ENCODE measurements around the gene HPCAL4. TPM values are rescaled to one million over a fixed set of nuclear protein-coding genes. Genes with fewer than 3 reads are reported as not detected.

HPCAL4 gene
- polyA plus RNA-seq: 2.5 TPM
- long read RNA-seq, donor 1: 0 reads
- long read RNA-seq, donor 2, full-length matches to known transcripts: 1 of 1 reads
- long read RNA-seq, donor 2, partial matches to known transcripts: 0 of 1 reads
- long read RNA-seq, donor 2, other reads (novel, unspliced or antisense): 0 of 1 reads
- long read RNA-seq, donor 3: 0 reads
- long read RNA-seq, donor 4: 0 reads
- long read RNA-seq, donor 5, full-length matches to known transcripts: 1 of 1 reads
- long read RNA-seq, donor 5, partial matches to known transcripts: 0 of 1 reads
- long read RNA-seq, donor 5, other reads (novel, unspliced or antisense): 0 of 1 reads
- long read RNA-seq, donor 6, full-length matches to known transcripts: 1 of 1 reads
- long read RNA-seq, donor 6, partial matches to known transcripts: 0 of 1 reads
- long read RNA-seq, donor 6, other reads (novel, unspliced or antisense): 0 of 1 reads
- long read RNA-seq, donor 7, full-length matches to known transcripts: 1 of 1 reads
- long read RNA-seq, donor 7, partial matches to known transcripts: 0 of 1 reads
- long read RNA-seq, donor 7, other reads (novel, unspliced or antisense): 0 of 1 reads
- long read RNA-seq, donor 8, full-length matches to known transcripts: 1 of 1 reads
- long read RNA-seq, donor 8, partial matches to known transcripts: 0 of 1 reads
- long read RNA-seq, donor 8, other reads (novel, unspliced or antisense): 0 of 1 reads
- long read RNA-seq, donor 9, full-length matches to known transcripts: 1 of 1 reads
- long read RNA-seq, donor 9, partial matches to known transcripts: 0 of 1 reads
- long read RNA-seq, donor 9, other reads (novel, unspliced or antisense): 0 of 1 reads
- long read RNA-seq, donor 10: 0 reads
- long read RNA-seq, donor 11: 0 reads

DNA sequence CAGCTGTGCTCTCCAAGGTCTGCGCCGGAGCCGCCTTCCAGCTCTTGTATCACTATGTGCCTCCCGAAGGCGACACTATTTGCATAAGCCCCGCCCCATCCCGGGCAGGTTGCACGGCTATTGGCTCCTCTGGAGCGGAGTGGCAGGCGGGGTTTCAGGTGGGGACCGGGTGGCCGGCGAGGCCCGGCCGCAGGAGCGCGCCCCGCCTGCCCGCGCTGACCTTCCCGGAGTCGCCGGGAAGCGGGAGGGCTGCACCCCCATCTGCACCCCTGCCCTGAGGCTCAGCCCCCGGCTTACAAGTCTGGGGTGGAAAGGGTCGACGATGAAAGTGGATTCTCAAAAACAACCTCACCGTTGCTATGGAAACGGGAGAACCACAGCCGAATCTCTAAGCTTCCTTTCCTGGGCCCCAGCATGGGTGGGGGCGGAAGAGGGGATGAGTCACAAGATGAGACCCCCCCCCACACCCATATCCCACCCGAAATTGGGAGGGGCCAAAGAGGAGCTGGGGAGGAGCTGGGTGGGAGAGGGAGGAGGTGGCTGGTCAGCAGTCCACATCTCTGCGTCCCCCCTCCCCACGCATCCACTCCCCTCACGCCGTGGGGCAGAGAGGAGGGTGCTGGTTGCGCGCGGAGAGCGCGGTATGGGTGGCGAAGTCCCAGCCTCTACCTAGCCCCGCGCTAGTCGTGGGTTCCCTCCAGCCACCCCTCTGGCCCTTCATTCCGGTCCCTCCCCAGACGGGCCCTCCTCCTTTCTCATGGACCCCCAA, at the start of gene HPCAL4:
Gene HPCAL4 (minus strand): TSS at position 51 of the 769 bp plus-strand sequence. CDS start 6,830 bp downstream, outside the sequence.
- WGBS (ENCODE audit: insufficient coverage, low lambda C conversion rate): no CpG with 5 or more reads among the region's 47 CpGs
- H3K4me1 ChIP-seq (ENCODE audit: control insufficient read depth, insufficient read depth, low read length): peaks cover 12% of the 10 kb centered on the region
- H3K27me3 ChIP-seq (ENCODE audit: control insufficient read depth, insufficient read depth, low read length): peaks cover 89% of the 10 kb centered on the region
- H3K36me3 ChIP-seq (ENCODE audit: control insufficient read depth, insufficient read depth, low read length): no peaks in the 10 kb centered on the region
- H3K9me3 ChIP-seq (ENCODE audit: control insufficient read depth, low read depth, low read length): peaks cover 8% of the 10 kb centered on the region
- H3K4me3 ChIP-seq (ENCODE audit: low read length): peak within 1 kb of the TSS; percentile 33
- DNase-seq: peak; percentile 75 to 83
- no peak within 1 kb of the TSS for H3K27ac ChIP-seq (ENCODE audit: low read length)

DNA sequence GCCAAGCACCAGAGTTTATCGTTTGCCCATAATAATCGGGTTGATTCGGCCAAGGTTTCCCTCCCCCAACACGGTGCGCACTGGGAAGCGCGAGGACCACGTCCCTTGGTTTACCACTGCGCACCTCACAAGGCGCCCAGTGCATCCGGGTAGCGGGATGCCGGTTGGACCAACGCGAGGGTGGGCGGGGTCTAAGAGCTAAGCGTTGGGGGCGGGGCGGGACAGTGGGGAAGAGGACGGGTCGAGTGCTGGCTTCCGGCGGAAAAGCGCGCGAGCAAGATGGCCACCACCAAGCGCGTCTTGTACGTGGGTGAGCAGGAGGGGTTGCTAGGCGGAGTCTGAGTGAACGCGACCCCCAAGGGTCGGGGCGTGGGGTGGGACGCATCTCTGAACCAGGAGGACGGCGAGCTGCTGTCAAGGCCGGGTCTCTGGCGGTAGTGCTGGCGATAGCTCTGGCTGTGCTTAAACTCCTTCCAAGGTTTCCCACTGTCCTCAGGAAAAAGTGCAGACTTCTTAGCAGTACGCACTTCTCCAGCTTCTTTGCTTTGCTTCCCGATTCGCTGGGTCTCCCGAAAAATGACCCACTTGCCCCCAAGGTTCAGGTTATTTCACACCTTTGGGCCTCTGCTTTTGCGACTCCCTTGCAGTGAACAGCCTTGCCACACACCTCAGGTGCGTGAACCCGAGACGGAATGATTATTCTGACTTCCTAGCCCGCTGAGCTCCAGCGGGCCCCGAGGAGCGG, 47.6 kb upstream of the HPCAL4 start, which contains the start of gene PPIE:
Gene PPIE (plus strand): TSS at position 261 of the 745 bp plus-strand sequence. CDS start 19 bp downstream, at position 280.
- Histone ChIP-seq H3K4me1 (ENCODE audit: control insufficient read depth, insufficient read depth, low read length) (peaks cover 6% of the 10 kb centered on the region), H3K27ac (ENCODE audit: low read length) (peak within 1 kb of the TSS; percentile 45), H3K9me3 (ENCODE audit: control insufficient read depth, low read depth, low read length) (no peaks in the 10 kb centered on the region), H3K4me3 (ENCODE audit: low read length) (peak within 1 kb of the TSS; percentile 94), H3K36me3 (ENCODE audit: control insufficient read depth, insufficient read depth, low read length) (peaks cover 32% of the 10 kb centered on the region), H3K27me3 (ENCODE audit: control insufficient read depth, insufficient read depth, low read length) (peaks cover 22% of the 10 kb centered on the region)
- peak; percentile 85 to 89 for DNase-seq
- WGBS (ENCODE audit: insufficient coverage, low lambda C conversion rate): no CpG with 5 or more reads among the region's 52 CpGs

DNA sequence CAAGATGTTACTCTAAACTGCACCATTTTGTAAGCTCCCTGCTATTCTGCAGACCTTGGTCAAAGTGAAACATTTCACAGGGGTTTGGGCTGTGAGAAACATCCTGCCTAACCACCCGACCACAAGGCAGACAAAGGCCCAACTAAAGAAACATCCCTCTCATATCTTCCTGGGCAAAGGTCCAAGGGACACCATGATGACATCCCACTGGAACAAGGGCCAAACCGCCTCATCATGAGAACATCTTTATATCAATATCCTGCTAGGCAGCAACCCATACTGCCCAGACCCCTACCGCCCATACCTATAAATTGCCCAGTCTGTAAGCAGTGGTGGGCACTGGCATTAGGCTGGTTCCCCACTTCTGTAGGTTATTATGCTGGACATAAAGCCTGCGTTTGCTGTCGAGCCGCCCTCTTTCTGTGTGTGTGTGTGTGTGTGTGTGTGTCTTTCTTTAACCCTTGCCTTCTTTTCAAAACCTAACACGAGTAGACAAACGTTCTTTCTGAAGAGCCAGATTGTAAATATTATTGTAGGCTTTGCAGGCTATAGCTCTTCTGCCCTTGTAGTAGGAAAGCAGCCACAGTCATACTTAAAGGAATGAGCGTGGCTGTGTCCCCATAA, 46.4 kb upstream of the HPCAL4 start:
- WGBS (ENCODE audit: insufficient coverage, low lambda C conversion rate): no CpG with 5 or more reads among the region's 9 CpGs
- Histone ChIP-seq H3K36me3 (ENCODE audit: control insufficient read depth, insufficient read depth, low read length) (peaks cover 21% of the 10 kb centered on the region), H3K9me3 (ENCODE audit: control insufficient read depth, low read depth, low read length) (no peaks in the 10 kb centered on the region), H3K4me3 (ENCODE audit: low read length) (no peak overlapping the region), H3K27me3 (ENCODE audit: control insufficient read depth, insufficient read depth, low read length) (peaks cover 33% of the 10 kb centered on the region), H3K27ac (ENCODE audit: low read length) (no peak overlapping the region), H3K4me1 (ENCODE audit: control insufficient read depth, insufficient read depth, low read length) (peaks cover 6% of the 10 kb centered on the region)
- peak in 1 of 2 donors; percentile 6 for DNase-seq

DNA sequence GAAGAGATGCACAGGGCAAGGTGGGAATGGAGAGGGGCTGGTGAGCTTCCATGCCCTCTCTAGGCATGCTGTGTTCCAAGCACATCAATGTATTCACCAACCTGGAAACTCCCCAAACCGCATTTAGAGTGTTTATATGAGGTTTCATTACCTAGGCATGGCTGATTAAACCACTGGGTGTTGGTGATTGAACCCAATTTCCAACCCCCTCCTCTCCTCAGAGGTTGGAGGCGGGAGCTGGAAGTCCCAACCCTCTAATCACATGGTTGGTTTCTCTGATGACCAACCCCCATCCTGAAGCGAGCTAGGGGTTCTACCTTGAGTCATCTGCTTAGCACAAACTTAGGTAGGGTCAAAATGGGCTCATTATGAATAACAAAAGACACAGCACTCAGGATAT, 44.5 kb upstream of the HPCAL4 start:
- Histone ChIP-seq H3K27me3 (ENCODE audit: control insufficient read depth, insufficient read depth, low read length) (peaks cover 39% of the 10 kb centered on the region), H3K4me1 (ENCODE audit: control insufficient read depth, insufficient read depth, low read length) (peaks cover 6% of the 10 kb centered on the region), H3K9me3 (ENCODE audit: control insufficient read depth, low read depth, low read length) (no peaks in the 10 kb centered on the region), H3K36me3 (ENCODE audit: control insufficient read depth, insufficient read depth, low read length) (peaks cover 9% of the 10 kb centered on the region), H3K4me3 (ENCODE audit: low read length) (no peak overlapping the region), H3K27ac (ENCODE audit: low read length) (no peak overlapping the region)
- no CpG with 5 or more reads among the region's 3 CpGs for WGBS (ENCODE audit: insufficient coverage, low lambda C conversion rate)
- DNase-seq: no peak

DNA sequence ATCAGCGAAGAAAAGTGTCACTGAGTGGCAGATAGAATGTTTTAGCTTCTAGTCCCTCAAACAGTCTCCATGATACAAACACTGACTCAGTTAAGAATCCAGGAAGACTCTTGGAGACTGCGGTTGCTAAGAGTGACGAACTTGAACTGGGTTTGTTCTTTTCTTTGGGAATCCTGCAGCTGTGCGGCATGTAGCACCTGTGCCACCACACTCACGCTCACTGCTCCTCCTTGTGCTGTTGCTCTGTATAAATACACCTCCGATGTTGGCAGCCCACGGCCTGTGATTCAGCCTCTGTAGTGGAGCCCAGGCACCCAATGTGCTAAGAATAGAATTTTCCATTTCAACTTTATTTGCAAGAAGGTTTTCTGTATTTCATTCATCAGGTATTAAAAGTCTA, 41.9 kb upstream of the HPCAL4 start:
- H3K4me1 ChIP-seq (ENCODE audit: control insufficient read depth, insufficient read depth, low read length): no peaks in the 10 kb centered on the region
- H3K4me3 ChIP-seq (ENCODE audit: low read length): no peak overlapping the region
- no peaks in the 10 kb centered on the region for H3K36me3 ChIP-seq (ENCODE audit: control insufficient read depth, insufficient read depth, low read length)
- WGBS (ENCODE audit: insufficient coverage, low lambda C conversion rate): no CpG with 5 or more reads among the region's 7 CpGs
- H3K9me3 ChIP-seq (ENCODE audit: control insufficient read depth, low read depth, low read length): no peaks in the 10 kb centered on the region
- peaks cover 59% of the 10 kb centered on the region for H3K27me3 ChIP-seq (ENCODE audit: control insufficient read depth, insufficient read depth, low read length)
- no peak for DNase-seq
- H3K27ac ChIP-seq (ENCODE audit: low read length): no peak overlapping the region

DNA sequence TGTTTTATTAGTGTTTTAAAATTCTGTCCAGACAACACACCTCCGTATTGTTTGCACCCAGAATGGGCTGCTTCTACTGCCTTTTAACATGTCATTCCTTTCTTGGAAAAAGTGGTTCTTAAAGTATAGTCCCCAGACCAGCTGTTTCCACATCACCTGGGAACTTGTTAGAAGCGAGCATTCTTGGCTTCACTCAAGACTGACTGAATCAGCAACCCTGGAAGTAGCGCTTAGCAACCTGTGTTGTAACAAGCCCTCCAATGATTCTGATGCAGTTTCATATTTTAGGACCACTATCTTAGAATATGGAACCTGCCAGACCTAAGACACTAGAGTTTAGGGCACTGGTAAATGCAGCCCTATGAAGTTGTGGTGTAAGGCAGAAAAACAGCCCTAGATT, 41.5 kb upstream of the HPCAL4 start:
- no CpG with 5 or more reads among the region's 3 CpGs for WGBS (ENCODE audit: insufficient coverage, low lambda C conversion rate)
- Histone ChIP-seq H3K27ac (ENCODE audit: low read length) (no peak overlapping the region), H3K27me3 (ENCODE audit: control insufficient read depth, insufficient read depth, low read length) (peaks cover 64% of the 10 kb centered on the region), H3K4me3 (ENCODE audit: low read length) (no peak overlapping the region), H3K4me1 (ENCODE audit: control insufficient read depth, insufficient read depth, low read length) (no peaks in the 10 kb centered on the region), H3K9me3 (ENCODE audit: control insufficient read depth, low read depth, low read length) (no peaks in the 10 kb centered on the region), H3K36me3 (ENCODE audit: control insufficient read depth, insufficient read depth, low read length) (no peaks in the 10 kb centered on the region)
- DNase-seq: no peak

DNA sequence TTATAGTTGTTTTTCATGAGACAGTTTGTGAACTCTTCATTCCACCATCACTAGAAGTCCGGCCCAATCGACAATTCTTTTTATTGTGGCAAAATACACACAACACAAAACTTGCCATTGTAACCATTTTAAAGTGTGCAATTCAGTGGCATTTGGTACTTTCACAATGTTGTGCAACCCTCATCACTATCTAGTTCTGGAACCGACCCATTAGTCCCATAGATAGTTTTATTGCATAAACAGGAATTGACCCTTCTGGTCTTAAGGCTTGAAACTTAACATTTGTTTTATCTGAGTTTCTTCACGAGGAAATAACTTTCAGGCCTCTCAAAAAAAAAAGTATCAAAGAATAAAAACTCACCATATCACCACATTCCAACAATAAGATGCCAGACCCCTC, 38.6 kb upstream of the HPCAL4 start:
- Histone ChIP-seq H3K4me1 (ENCODE audit: control insufficient read depth, insufficient read depth, low read length) (no peaks in the 10 kb centered on the region), H3K9me3 (ENCODE audit: control insufficient read depth, low read depth, low read length) (no peaks in the 10 kb centered on the region), H3K36me3 (ENCODE audit: control insufficient read depth, insufficient read depth, low read length) (no peaks in the 10 kb centered on the region), H3K27me3 (ENCODE audit: control insufficient read depth, insufficient read depth, low read length) (peaks cover 68% of the 10 kb centered on the region), H3K4me3 (ENCODE audit: low read length) (no peak overlapping the region), H3K27ac (ENCODE audit: low read length) (no peak overlapping the region)
- no peak for DNase-seq
- 57% methylated on average over 2 of the region's 4 CpGs for WGBS (ENCODE audit: insufficient coverage, low lambda C conversion rate)

DNA sequence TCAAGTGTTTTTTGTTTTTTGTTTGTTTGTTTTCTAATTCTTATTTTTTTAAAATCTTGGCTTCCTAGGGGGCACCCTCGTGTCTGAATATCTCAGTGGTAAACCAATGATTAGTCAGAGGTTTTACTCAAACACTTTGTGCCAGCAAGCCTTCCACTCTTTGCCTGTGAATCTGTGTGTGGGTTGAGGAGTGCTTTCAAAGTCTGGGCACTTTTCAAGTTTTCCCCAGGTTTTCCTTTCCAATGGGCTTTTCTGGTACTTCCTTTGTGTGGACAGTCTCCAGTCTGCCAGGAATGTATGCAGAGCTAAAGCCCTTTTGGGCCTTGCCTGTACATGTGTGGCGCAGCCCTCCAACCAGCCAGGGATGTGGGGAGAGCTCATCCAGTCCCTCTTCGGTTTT, 37.8 kb upstream of the HPCAL4 start:
- Histone ChIP-seq H3K4me1 (ENCODE audit: control insufficient read depth, insufficient read depth, low read length) (no peaks in the 10 kb centered on the region), H3K9me3 (ENCODE audit: control insufficient read depth, low read depth, low read length) (no peaks in the 10 kb centered on the region), H3K27me3 (ENCODE audit: control insufficient read depth, insufficient read depth, low read length) (peaks cover 70% of the 10 kb centered on the region), H3K4me3 (ENCODE audit: low read length) (no peak overlapping the region), H3K27ac (ENCODE audit: low read length) (no peak overlapping the region), H3K36me3 (ENCODE audit: control insufficient read depth, insufficient read depth, low read length) (no peaks in the 10 kb centered on the region)
- no peak for DNase-seq
- no CpG with 5 or more reads among the region's 3 CpGs for WGBS (ENCODE audit: insufficient coverage, low lambda C conversion rate)

DNA sequence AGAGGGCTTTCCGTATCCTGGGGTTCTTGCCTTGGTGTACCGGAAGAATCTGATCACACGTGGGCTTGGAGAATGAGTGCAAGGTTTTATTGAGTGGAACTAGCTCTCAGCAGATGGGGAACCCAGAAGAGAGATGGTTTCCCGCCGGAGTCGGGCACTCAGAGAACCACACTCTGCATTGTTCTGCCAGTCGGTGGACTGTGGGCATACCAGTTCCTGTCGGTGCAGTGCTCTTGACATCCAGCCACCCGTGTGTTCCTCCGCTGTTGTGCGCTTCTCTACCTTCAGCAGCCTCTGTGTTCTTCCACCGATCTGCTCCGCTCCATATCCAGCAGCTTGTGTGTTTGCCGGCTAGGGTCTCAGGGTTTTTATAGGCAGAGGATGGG, 36.7 kb upstream of the HPCAL4 start:
- WGBS (ENCODE audit: insufficient coverage, low lambda C conversion rate): no CpG with 5 or more reads among the region's 14 CpGs
- Histone ChIP-seq H3K9me3 (ENCODE audit: control insufficient read depth, low read depth, low read length) (no peaks in the 10 kb centered on the region), H3K36me3 (ENCODE audit: control insufficient read depth, insufficient read depth, low read length) (no peaks in the 10 kb centered on the region), H3K27me3 (ENCODE audit: control insufficient read depth, insufficient read depth, low read length) (peaks cover 63% of the 10 kb centered on the region), H3K4me3 (ENCODE audit: low read length) (no peak overlapping the region), H3K4me1 (ENCODE audit: control insufficient read depth, insufficient read depth, low read length) (no peaks in the 10 kb centered on the region), H3K27ac (ENCODE audit: low read length) (no peak overlapping the region)
- DNase-seq: no peak
